ENCODE results near the gene CXCL16.
"Not testable (repeated sequence)": the region's sequence is repeated elsewhere in the genome, so short reads cannot be mapped to it uniquely, and the experiment has no call there.

CXCL16 gene

DNA sequence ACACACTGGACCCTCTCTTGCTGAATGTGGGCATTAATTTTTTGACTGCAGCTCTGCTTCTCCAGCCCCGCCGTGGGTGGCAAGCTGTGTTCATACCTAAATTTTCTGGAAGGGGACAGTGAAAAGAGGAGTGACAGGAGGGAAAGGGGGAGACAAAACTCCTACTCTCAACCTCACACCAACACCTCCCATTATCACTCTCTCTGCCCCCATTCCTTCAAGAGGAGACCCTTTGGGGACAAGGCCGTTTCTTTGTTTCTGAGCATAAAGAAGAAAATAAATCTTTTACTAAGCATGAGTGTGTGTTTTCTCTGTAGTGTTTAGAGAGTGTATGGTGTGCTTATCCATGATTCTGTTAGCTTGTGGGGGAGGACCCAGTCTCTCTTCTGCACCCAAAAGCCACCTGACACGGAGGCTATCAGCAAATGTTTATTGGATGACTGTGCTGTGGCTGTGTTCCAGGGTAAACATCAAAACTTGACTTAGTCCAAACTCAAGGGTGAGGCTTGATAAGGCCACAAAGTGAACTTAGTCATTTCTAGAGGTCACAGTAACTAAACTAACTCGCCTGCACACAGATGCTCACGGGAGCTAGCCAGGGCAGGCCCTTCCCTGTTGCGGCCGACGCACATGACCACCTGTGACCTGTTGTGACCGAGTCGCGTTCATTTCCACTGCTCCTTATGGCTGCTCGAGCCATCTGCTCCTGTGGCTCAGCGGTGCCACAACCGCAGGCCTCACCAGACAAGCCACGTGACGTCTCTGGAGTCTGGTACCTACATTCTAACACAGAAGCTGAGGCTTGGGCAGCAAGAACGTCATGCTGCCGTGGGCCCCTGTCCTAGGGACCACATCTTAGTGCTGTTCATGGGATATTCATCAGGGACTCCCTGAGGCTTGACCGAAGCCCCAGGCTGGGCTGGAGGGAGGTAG, 18.3 kb downstream of the CXCL16 start:
- DNase-seq (ENCODE audit: low read depth in 1 of 2, low spot score in 1 of 2): no peak

DNA sequence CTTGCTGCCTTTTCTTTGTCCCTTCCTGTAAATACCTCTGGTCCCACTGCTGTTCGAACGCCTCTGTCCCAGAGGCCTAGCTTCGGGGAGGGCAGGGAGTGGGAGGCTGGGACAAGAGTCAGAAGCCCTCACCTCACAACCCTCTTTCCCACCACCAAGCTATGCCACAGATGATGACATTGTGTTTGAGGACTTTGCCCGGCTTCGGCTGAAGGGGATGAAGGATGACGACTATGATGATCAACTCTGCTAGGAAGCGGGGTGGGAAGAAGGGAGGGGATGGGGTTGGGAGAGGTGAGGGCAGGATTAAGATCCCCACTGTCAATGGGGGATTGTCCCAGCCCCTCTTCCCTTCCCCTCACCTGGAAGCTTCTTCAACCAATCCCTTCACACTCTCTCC, 18.9 kb downstream of the CXCL16 start:
- DNase-seq (ENCODE audit: low read depth in 1 of 2, low spot score in 1 of 2): no peak

DNA sequence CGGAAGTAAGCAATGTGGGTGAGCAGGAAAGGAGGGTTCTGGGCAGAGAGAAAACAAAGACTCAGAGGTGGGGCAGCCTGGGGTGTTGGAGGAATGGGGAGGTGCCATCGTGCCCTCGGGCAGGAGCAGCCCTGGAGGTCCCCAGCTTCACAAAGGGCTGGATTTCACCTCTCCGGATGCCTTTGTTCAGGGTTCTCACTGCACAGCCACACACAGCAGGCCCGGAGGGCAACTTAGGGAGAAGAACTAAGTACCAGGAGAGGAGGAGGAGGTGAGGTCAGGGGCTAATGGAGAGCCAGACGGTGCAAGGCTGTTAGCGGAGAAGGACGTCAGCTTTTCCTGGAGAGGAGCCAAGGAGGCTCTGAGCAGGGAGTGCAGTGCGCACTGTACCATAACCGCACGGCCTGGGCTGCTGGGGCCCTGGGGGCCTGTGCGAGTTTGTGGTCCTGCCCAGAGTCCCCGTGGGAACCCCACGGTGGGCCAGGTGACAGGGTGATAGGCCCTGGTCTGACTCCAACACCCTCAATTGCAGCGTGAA, 20.0 kb downstream of the CXCL16 start:
- DNase-seq (ENCODE audit: low read depth in 1 of 2, low spot score in 1 of 2): no peak

DNA sequence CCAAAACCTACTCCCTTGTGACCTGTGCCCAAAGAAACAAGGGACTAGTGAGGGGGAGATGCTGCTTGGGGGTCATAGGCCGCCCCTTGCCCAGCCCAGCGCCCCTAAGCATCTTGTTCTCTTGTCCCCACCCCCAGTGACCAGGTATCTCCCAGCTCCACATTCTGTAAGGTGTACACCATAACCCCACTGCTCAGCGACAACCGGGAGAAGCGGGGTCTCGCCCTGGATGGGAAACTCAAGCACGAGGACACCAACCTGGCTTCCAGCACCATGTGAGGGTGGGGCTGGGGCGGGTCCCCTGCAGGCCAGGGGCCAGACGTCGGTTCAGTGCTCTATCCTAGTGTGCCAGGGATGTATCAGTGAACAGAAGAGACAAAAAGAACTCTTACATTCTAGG, 20.6 kb downstream of the CXCL16 start:
- DNase-seq (ENCODE audit: low read depth in 1 of 2, low spot score in 1 of 2): no peak

DNA sequence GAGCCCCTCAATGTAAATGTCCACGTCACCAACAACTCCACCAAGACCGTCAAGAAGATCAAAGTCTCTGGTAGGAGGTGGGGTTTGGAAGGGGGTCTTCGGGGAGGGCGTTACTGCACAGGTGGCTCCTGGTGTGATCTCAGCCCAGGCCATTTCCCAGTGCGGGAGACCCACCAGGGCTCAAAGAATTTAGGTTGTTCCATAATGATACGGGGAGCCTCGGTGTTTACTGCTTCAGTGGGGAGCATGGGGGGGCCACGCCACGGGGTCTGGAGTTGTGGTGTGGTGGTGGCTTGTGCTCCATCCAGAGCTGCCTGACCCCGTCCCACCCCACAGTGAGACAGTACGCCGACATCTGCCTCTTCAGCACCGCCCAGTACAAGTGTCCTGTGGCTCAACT, 21.5 kb downstream of the CXCL16 start:
- DNase-seq (ENCODE audit: low read depth in 1 of 2, low spot score in 1 of 2): no peak

DNA sequence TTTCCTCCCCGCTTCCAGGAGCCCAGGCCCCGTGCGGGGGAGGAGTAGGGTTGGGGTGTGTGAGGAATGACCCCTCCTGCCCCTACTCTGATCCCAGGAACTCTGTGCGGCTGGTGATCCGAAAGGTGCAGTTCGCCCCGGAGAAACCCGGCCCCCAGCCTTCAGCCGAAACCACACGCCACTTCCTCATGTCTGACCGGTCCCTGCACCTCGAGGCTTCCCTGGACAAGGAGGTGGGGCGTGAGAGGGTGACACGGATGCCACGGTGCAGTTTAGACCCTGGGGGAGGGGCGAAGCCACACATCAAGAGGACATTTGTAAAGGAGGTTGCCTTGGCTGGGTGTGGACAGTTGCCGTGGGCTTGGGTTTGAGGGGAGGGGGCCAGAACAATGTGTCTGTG, 21.9 kb downstream of the CXCL16 start:
- DNase-seq (ENCODE audit: low read depth in 1 of 2, low spot score in 1 of 2): no peak

DNA sequence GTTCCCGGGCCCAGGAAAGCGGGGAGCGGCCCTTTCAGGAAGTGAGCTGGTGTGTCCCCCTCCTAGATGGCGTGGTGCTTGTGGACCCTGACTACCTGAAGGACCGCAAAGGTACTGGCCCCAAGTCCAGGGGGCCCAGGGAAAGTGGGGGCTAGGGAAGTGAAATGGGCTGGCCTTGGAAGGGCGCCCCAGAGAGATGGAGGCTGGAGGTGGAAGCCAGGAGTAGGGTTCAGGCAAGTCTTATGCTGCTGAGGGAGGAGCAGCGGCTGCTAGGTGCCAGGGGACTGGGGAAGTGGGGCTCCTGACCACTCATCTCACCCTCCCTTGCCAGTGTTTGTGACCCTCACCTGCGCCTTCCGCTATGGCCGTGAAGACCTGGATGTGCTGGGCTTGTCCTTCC, 23.6 kb downstream of the CXCL16 start:
- no peak for DNase-seq (ENCODE audit: low read depth in 1 of 2, low spot score in 1 of 2)

DNA sequence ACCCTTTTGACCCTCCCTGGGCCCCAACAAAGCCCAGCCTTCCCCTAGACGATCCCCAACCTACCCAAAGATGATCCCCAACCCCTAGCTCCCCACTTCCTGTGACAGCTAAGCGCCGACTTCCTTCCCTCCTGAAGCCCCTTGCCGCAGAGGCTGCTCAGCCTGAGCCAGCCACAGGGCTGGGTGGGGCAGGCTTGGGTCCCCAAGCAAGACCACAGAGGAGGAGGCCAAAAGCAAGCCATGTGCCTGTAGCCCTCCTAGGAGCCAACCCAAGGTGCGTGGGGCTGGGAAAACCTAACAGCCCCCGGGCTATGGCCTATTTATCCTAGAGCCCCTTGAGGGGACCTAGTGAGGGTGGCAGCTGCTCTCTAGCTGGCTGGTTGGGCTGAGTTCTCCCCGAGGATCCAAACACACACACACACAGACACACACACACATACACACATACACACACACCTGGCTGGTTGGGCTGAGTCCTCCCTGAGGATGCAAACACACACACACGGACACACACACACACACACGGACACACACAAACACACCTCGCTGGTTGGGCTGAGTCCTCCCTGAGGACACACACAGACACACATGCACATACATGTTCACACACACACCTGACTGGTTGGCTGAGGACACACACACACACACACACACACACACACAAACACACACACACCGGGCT, 24.5 kb downstream of the CXCL16 start:
- peak in 1 of 2 donors; percentile 31 for DNase-seq (ENCODE audit: low read depth in 1 of 2, low spot score in 1 of 2)

DNA sequence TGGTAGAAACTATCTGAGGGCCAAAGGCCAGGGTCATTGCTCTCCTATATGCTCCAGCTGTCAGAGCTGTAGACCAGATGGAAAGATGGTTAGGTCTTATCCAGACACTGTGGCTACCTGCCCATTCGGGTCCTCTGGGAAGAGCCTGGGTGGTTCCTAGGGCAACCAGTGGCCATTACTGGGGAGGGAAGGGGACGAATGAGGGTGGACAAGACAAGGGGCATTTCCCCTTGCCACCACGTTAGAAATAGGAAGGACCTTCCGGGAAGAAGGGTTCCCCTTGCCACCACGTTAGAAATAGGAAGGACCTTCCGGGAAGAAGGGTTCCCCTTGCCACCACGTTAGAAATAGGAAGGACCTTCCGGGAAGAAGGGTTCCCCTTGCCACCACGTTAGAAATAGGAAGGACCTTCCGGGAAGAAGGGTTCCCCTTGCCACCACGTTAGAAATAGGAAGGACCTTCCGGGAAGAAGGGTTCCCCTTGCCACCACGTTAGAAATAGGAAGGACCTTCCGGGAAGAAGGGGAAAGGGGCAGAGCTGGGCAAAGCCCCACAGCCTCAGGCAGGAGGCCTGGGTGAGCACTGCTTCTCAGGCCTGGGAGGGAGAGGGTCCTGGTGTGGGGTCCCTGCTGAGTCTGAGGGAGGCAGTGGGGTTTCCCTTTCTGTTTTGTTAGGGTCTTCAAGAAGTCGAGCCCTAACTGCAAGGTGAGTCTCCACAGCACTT, 25.2 kb downstream of the CXCL16 start:
- not testable (repeated sequence) for DNase-seq (ENCODE audit: low read depth in 1 of 2, low spot score in 1 of 2)

DNA sequence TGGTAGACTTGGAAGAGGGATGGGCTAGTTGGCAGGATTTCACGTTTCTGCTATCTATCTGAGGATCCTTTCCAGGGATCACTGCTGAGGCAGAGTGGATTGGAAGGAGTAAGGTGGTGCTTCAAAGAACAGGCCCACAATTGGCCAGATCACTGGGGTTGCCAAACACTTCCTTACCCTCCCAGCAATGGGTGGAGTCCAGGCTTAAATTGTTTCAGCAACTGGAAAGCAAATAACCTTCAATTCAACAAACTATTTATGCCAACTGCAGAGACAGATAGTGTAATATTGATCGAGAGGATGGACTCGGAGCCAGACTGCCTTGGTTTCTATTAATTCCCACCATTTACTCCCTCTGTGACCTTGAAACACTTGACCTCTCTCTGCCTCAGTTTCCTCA, 27.2 kb downstream of the CXCL16 start:
- DNase-seq (ENCODE audit: low read depth in 1 of 2, low spot score in 1 of 2): no peak

DNA sequence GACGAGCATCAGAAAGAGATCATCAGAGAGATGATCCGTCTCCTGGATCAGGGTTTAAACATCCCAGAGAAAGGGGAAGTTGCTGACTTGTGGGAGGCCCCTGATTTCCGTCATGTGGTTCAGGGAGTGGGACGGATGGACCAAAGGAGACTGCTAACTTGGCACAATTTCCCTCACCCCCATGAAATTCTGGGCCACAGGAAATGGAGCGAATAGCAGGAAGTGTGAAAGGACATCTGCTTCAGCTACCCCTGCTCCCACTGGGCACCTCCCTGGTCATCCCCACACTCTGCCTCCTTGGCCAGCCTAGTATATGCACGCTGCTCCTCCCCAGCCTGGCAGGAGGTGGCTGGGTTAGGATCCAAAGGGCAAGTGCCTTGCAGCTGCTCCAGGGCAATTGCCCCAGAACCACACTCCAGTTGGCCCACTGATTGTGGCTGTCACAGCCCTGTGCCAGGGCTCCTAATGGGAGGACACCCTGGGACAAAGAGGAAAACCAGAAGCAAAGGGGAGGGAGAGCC, 28.0 kb downstream of the CXCL16 start:
- no peak for DNase-seq (ENCODE audit: low read depth in 1 of 2, low spot score in 1 of 2)

DNA sequence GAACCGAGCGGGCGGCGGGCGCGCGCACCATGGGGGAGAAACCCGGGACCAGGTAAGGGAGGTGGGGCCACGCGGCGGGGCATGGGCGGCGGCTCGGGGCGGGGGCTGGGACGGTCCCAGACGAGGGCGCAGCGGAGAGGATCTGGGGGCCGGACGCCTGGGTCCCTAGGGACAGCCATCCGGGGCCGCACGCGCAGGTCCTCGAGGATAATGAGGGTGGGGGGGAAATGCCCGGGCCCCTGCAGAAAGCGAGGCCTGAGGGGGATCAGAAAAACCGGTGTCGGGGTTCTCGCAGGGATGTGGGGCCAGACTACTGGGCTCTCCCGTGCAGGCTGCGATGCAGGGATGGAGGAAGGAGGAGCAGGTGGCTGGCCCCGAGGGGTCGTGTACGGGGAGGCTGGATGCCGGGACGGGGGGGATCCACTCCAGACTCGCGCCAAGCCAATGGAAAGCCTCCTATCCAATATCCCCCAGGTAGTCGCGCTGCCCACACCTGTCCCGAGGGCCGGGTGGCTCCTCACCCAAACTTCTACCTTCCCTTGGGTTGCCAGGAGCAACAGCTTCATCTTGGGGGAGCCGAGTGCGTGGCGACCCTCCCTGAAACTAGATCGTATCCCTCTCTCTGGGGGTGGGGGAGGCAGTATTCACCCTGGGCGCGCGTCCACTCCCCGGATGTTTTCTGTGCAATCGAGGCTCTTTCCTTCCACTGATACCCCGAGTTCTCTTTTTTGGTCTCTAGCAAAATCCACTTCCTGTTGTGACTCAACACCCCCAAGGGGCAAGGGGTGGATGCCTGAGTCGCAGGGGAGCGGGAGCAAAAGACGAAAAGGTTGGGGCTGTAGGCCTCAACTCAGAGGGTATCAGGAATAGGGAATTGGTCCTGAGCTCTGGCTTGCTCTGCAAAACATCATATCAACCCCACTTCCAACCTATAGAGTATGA, 28.8 kb downstream of the CXCL16 start:
- peak in 1 of 2 donors; percentile 32 for DNase-seq (ENCODE audit: low read depth in 1 of 2, low spot score in 1 of 2)

DNA sequence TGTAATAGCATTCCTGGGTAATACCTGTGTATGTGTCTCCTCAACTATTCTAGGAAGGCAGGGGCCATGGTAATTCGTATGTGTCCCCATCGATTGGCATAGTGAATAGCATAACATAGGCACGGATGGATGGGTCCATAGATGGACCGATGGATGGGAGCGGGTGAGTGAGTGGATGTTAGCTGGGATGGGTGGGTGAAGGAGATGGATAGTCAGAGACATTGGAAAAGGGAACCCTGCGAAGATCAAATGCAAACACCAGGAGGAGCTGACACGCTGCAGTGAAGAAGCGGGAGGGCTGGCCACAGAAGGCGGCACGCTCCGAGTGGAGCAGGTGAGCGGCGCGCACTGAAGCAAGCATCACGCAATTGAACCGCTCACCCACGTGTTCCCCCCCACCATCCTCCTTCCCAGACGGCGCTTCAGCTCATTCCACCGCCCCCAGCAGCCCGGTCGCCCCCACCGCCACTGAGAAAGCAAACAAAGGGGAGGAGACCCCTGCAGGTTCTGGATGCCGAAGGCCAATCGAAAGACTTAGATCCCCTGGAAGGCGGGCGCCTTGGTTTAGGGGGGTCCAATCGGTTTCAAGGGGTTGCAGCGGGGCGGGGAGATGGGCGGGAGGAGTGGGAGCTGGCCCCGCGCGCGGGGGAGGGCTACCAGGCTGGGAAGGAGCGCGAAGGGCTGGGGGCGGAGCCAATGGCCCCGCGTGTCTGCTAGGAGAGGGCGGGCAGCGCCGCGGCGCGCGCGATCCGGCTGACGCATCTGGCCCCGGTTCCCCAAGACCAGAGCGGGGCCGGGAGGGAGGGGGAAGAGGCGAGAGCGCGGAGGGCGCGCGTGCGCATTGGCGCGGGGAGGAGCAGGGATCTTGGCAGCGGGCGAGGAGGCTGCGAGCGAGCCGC, 29.7 kb downstream of the CXCL16 start, which contains the start of gene ARRB2:
Gene ARRB2, plus strand, starts transcription at position 839 of the 899 bp plus-strand sequence. CDS start 90 bp downstream, outside the sequence.
- peak; percentile 95 to 98 for DNase-seq (ENCODE audit: low read depth in 1 of 2, low spot score in 1 of 2)

DNA sequence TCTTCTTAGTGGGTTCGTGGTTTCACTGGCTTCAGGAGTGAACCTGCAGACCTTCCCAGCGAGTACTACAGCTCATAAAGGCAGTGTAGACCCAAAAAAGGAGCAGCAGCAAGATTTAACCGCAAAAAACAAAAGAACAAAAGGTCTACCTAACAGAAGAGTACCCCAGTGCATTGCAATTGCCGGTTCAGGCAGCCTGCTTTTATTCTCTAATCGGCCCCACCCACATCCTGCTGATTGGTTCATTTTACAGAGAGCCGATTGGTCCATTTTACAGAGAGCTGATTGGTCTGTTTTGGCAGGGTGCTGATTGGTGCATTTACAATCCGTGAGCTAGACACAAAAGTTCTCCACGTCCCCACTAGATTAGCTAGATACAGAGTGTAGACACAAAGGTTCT, 31.3 kb downstream of the CXCL16 start:
- DNase-seq (ENCODE audit: low read depth in 1 of 2, low spot score in 1 of 2): no peak

DNA sequence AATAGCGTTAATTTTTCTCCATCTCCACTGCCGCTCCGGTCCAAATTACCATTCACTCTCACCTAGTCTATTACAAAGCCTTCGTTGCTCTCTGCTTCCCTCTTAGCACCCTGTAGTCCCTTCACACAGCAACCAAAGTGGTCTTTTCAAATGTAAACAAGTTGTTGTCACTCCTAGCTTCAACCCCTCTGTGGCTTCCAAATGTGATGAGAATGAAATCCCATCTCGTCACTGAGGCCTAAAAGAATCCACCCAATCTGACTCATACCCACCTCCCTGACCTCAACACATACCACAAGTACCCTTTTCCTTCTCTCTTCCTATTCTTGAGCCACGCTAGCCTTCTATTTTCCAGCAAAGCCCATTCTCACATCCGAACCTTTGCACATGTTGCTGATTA, 33.6 kb downstream of the CXCL16 start:
- DNase-seq (ENCODE audit: low read depth in 1 of 2, low spot score in 1 of 2): no peak

DNA sequence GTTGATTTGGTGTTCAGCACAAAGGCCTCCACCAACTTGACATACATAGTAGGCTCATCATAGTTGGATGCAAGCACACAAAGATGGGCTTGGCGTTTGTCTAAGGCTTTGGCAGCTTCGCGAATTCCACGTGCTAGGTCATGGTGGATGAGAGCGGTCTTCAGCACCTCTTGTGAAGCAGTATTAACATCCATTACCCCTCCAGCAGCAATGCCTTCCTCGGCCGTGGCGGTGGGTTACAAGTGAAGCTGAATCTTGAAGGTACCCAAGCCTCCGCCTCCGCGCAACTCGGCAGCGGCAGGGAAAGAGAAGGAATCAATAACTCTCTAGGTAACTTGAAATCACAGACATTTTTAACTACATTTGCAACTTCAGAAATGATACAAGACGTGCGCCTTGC, 34.7 kb downstream of the CXCL16 start:
- DNase-seq (ENCODE audit: low read depth in 1 of 2, low spot score in 1 of 2): no peak

DNA sequence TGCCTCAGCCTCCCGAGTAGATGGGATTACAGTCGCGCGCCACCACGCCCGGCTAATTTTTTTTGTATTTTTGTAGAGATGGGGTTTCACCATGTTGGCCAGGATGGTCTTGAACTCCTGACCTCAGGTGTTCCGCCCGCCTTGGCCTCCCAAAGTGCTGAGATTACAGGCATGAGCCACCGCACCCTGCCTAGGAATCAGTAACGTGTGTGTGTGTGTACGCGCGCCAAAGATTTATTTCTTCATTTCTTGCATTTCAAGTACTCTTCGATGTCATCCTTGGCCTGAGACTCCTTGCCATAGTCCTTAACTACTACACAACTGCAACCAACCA, 35.2 kb downstream of the CXCL16 start:
- not testable (repeated sequence) for DNase-seq (ENCODE audit: low read depth in 1 of 2, low spot score in 1 of 2)

DNA sequence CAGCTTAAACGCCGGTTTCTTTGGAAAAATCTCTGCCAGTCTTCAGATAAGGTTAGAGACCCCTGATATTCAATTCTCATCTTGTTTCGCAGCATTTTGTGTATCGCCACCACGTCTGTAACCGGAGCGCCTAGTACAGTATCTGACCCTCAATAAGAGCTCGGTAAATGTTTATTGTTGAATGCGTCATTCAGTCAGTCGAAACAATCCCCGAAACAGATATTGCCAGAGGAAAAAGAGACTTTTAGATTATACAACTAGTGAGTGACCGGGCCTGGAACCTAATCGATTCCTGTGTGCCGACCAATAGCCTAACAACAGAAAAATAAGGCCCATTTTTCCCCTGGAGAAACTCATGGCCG, 36.4 kb downstream of the CXCL16 start:
- no peak for DNase-seq (ENCODE audit: low read depth in 1 of 2, low spot score in 1 of 2)

DNA sequence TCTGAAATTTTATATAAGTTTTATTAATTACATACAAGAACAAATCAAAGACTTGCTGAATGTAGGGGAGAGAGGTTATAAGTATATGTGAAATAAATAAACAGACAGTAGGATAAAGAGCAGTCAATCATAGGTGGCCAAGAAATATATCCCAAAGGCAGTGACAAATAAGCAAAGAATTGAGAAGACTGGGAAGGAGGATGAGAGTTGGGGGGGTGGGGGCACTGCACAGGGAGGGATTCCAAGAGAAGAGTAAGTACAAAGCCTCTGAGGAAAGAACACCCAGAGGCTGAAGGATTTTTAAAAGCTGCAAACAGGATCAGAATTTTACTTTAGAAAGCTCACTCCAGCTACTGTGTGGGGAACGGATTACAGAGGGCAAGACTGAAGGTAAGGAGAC, 38.6 kb downstream of the CXCL16 start:
- no peak for DNase-seq (ENCODE audit: low read depth in 1 of 2, low spot score in 1 of 2)

Measured in activated T-helper 1 cell treated with anti-CD3 and anti-CD28 coated beads, Interleukin-2, amount 50 U/mL, for 16 hours (primary cell).